GM19023 (cell line): ENCODE results near the gene SEMA7A.
A peak's percentile ranks its signal among the peaks of the same experiment; 100 is the strongest.

Source experiments
- ATAC-seq: cut with Tn5 transposase; IDR thresholded peaks from one replicate; pipeline ENCODE4 v1.9.1; 2021; ENCODE audit warnings: mild to moderate bottlenecking, moderate library complexity; ENCODE audit not compliant: unreplicated experiment

The SEMA7A gene

GRCh38 chr15:74453925-74454763 is 20.4 kb upstream of the SEMA7A start:
- no peak for ATAC-seq

- ATAC-seq, result no peak
These were observed 18.4 kb upstream of the SEMA7A start for GRCh38 chr15:74451861-74452835.

GRCh38 chr15:74451322-74451721 is 17.6 kb upstream of the SEMA7A start:
- ATAC-seq, result no peak

GRCh38 chr15:74449643-74450205 is 16.0 kb upstream of the SEMA7A start:
- ATAC-seq, result no peak

GRCh38 chr15:74449095-74449494 is 15.3 kb upstream of the SEMA7A start:
- ATAC-seq, result no peak

GRCh38 chr15:74445816-74446763 is 12.3 kb upstream of the SEMA7A start:
- no peak for ATAC-seq

- ATAC-seq, result no peak
These were observed 10.6 kb upstream of the SEMA7A start for GRCh38 chr15:74444106-74445062.

- no peak for ATAC-seq
These were observed 9.5 kb upstream of the SEMA7A start for GRCh38 chr15:74443100-74443909.

GRCh38 chr15:74442604-74443003 is 8.8 kb upstream of the SEMA7A start:
- no peak for ATAC-seq

GRCh38 chr15:74442063-74442462 is 8.3 kb upstream of the SEMA7A start:
- ATAC-seq, result no peak

GRCh38 chr15:74441248-74441941 is 7.6 kb upstream of the SEMA7A start:
- no peak for ATAC-seq

- ATAC-seq, result peak; percentile 56
These were observed 5.1 kb upstream of the SEMA7A start for GRCh38 chr15:74438721-74439316.

- no peak for ATAC-seq
These were observed 4.4 kb upstream of the SEMA7A start for GRCh38 chr15:74438206-74438605.

- ATAC-seq, result no peak
These were observed 742 bp upstream of the SEMA7A start for GRCh38 chr15:74434263-74435136.

- peak; percentile 6 for ATAC-seq
These were observed 678 bp downstream of the SEMA7A start for GRCh38 chr15:74432968-74433591.
